C4-2B (cell line): ENCODE data around the gene ANKRD40CL.

ENCODE experiments used
- H3K27ac ChIP-seq: fragments of 450-650 bp; 2 replicates; pipeline ENCODE4 v1.5.1; 2017
- CTCF ChIP-seq: fragments of 450-650 bp; conservative IDR thresholded peaks from 2 replicates; pipeline ENCODE4 v1.5.1; 2017; ENCODE audit warnings: mild to moderate bottlenecking
- ZFX ChIP-seq: fragments of 450-650 bp; IDR thresholded peaks from 2 replicates; pipeline ENCODE4 v1.6.1; 2017

Gene ANKRD40CL

GRCh38 chr17:50767030-50767429 is 288 bp downstream of the ANKRD40CL start:
- TF ChIP-seq ZFX = no peak
- TF ChIP-seq CTCF = no peak
- H3K27ac ChIP-seq = peak overlapping the region; percentile 3; the same call in 1 of the 2 replicates

GRCh38 chr17:50766222-50767023 is 895 bp downstream of the ANKRD40CL start:
- H3K27ac ChIP-seq = peak overlapping the region; percentile 25
- no peak for TF ChIP-seq CTCF
- TF ChIP-seq ZFX = no peak

GRCh38 chr17:50765454-50766221 is 1.7 kb downstream of the ANKRD40CL start:
- peak overlapping the region; percentile 25 for H3K27ac ChIP-seq
- TF ChIP-seq CTCF (no peak), ZFX (no peak)

GRCh38 chr17:50764734-50765149 is 2.6 kb downstream of the ANKRD40CL start:
- peak overlapping the region; percentile 49 for H3K27ac ChIP-seq
- no peak for TF ChIP-seq CTCF
- no peak for TF ChIP-seq ZFX

GRCh38 chr17:50763716-50764475 is 3.4 kb downstream of the ANKRD40CL start:
- H3K27ac ChIP-seq = peak overlapping the region; percentile 49; the same call in 1 of the 2 replicates
- TF ChIP-seq ZFX (no peak), CTCF (no peak)

- H3K27ac ChIP-seq = no peak overlapping the region
- TF ChIP-seq CTCF = no peak
- no peak for TF ChIP-seq ZFX
Observed at GRCh38 chr17:50762177-50762576, 5.1 kb downstream of the ANKRD40CL start.
